Hematopoietic multipotent progenitor cell treated with erythropoietin and hydrocortisone succinate and interleukin-3 and kit ligand, for 15 days (in vitro differentiated cells): ENCODE measurements around the gene SLC47A2.

ENCODE experiments used
- DNase-seq: peaks from one replicate; pipeline ENCODE4 v3.0.0-alpha.2; 2015; ENCODE audit warnings: low spot score

SLC47A2 gene

GRCh38 chr17:19728084-19728495, 11.7 kb upstream of the SLC47A2 start:
- peak; percentile 13 for DNase-seq

GRCh38 chr17:19727501-19728078, 11.2 kb upstream of the SLC47A2 start:
- DNase-seq = no peak

DNA sequence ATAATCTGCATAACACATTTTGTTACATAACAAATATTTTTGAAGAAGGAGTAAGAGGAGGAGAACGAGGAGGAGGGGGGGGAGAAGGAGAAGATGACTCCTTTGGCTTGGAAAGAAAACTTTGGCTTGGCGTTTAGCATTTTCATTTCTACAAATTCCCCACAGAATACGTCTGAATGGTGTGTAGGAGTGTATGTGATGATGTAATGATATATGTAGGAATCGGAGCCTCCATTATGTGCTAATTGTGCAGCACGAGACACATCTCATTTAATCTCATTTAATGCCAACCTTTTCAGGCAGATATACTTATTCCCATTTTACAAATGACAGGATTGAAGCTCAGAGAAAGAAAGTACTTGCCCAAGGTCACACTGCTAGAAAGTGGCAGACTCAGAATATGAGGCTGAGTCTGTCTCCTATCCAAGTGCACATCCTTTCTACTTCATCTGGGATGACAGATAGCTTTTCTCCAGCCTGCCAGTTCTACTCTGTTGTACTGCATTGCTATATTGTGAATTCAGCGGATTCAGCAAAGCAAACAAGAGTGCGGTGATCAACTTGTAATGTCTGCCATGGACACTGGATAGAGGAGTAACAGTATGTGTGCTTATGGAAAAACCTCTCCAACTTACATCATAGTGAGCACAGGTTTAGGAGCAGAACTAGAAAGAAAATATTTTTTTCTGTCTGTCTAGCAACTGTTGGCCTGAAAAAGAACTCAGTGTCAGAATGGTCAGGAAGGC, 10.4 kb upstream of the SLC47A2 start:
- DNase-seq = no peak

GRCh38 chr17:19725486-19725885, 9.1 kb upstream of the SLC47A2 start:
- no peak for DNase-seq

DNA sequence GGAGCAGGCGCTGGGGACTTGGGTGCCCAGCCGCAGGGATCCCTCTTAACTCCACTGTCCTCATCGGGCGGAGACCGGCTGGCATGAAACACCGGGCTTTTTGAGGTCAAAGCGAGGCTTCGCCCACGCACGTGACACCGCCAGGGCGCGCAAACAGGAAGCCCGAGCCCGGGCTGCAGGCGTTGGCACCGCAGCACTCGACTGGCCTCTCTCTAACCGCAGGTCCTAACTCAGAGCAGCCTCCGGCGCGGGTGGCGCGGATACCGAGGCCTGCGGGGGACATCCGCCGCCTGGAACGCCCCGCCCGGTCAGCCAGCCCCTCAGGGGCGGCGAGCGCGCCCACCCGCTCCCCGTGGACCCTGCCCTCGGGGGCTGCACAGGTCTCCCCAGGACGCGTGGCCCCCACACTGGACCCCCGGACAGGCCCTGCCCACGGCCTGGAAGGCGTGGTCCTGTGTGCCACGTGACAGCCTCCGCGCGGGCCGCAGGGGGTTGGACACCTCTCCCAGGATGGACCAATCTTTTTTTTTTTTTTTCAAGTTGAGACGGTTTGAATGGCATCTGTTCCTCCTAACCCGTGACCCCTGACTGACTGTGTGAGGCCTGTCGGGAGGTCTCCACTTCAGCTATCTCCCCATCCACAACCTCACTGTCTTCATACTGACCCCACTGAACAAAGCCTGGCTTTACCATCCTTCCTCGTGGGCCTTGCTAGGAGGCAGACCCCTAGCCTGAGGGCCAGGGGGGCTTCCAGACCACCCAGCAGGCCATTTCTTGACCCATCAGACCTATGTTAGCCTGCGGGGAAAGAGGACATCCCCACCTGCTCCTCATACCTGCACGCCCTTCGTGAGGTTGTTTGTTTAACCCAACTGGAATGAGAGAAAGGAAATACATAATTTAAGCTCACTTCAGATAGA, 8.4 kb upstream of the SLC47A2 start:
- DNase-seq = peak; percentile 40

- DNase-seq = no peak
Measured at GRCh38 chr17:19723964-19724363, 7.6 kb upstream of the SLC47A2 start.

DNA sequence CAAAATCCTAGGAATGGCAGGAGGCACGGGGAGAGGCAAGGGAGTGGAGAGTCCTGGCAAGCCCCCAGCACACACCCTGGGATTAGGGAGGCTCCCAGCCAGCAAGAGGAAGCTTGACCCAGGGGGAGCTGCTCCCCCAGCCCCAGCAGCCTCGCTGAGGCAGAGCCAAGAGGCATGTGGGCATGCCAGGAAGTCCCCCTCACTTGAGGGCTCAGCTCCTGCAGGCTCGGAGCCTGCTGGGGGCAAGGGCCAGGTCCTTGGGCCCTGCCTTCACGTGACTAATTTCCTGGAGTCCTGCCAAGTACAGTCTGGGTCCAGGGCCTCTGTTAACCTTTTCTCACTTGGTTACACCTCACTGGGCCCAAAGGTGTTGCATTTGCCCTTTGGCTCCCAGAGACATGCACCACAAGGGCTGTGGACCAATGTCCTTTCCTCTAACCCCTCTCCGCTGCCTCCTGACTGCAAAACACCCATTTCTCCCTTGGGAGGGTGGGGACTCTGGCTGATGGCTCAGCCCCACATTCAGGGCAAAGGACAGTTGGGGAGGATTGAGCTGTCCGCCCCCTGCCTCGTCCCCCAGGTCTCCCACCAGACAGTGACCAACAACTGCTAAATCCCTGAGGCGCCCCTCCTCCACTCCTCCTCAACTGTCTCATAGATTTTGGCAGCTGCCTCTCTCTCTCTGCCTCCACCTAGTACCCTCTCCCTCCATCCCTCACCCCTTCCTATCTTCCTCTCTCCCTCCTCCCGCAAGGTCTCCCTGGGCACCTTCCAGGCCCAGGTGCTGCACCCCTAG, 4.4 kb upstream of the SLC47A2 start:
- DNase-seq = no peak

DNA sequence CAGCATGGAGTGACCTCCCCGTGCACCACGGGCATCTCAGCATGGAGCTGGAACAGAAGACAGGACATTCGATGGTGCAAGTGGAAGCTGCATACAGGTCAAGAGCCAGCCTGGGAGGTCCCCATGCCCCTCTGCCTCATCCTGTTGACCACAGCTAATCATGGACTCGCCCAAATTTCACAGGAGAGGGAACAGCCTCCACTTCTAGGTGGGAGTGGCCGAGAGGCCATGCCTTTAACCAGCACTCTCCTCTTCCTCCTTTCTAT, 3.8 kb upstream of the SLC47A2 start:
- no peak for DNase-seq

GRCh38 chr17:19719355-19720209, 3.2 kb upstream of the SLC47A2 start:
- DNase-seq = no peak

- no peak for DNase-seq
Measured at GRCh38 chr17:19718613-19719354, 2.4 kb upstream of the SLC47A2 start.

- DNase-seq = no peak
Measured at GRCh38 chr17:19718041-19718612, 1.7 kb upstream of the SLC47A2 start.

- DNase-seq = no peak
Measured at GRCh38 chr17:19717411-19717908, 1.1 kb upstream of the SLC47A2 start.

DNA sequence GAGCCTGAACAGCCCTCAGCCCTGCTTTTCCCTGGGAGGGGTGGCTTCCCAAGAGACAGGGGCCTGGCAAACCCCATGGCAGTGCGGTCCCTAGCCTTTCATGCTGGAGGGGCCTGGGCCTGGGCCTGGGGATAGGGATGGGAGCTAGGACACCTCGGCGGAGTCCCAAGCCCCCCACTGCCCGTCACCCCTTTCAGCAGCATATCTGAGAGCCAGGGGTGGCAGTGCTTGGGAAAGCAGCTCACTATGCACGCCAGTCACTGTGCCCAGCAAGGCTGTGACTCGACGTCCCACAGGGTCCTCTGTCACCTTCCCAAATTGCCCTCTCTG, 612 bp upstream of the SLC47A2 start:
- DNase-seq = no peak

- DNase-seq = no peak
Measured at GRCh38 chr17:19714542-19715411, 1.6 kb downstream of the SLC47A2 start.

GRCh38 chr17:19713901-19714361, 2.5 kb downstream of the SLC47A2 start:
- no peak for DNase-seq

DNA sequence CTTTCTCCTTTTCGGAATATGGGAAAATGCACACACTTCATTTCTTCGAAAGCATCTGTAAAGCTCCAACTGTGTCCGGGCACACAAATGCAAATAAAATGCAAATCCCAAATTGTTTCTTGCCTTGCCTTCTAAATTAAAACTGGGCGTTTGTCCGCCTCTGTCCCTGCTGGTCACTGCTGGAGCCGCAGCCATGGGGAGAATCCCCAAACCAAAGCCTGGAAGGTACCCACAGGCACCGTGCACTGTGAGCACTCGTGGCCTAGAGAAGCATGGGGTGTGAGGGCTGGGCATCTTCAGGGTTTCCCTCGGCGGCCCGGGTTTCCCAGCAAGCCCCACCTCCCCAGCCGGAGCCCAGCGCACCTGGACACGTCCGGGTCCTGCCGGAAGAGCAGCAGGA, 2.9 kb downstream of the SLC47A2 start:
- DNase-seq = no peak

DNA sequence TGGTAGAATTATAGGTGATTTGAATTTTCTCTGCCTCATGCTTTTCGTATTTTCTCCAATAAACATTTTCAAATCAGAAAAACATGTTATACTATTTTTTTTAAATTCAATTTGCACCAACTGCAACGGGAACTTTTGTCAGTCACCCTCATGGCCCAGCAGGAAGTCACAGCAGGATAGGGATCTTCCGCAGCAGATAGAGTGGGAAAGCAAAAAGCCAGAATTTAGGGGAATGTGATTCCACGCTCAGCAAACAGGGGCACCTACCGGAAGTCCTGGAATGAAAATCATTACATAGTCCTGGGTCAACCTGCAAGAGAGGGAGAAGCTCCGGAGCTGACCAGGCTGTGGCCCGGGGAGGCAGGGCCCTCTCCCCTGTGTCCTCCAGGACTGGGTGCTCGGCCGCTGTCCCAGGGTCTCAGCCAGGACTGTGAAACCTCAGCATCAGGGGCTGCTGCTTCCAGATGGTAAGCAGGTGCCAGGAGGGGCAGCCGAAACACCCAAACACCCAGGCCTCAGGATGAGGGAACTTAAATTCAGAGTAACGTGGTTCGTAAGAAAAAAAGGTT, 3.9 kb downstream of the SLC47A2 start:
- DNase-seq = no peak

DNA sequence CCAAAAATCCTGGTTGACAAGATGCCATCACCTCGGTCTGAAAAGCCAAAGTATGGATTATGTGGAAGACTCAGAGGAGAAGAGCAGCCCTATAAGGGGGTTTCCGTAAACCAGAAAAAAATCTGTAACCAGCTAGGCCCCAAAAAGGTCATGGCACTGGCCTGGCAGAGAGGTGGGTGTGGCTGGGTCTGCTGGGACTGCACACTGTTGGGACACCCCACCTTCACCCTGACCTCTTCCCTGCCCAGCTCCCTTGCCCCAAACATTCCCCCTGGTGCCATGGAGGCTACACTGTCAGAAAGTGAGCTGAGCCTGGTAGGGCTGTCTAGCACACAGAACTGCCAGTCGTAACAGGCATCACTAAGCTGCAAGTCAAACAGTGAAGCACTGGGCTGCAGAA, 6.5 kb downstream of the SLC47A2 start:
- DNase-seq = no peak
